Esophagus muscularis mucosa (tissue), 4 donors: Measurements from ENCODE around the gene SCIMP.

Experiments used
- CTCF ChIP-seq, 3 experiments: fragments of 200-600 bp in 2 of 3; fragments of 450-650 bp in 1 of 3; sonication (generic) in 2 of 3; IDR thresholded peaks; one replicate each; pipeline ENCODE4 v1.5.1; 2017 to 2019; ENCODE audit warnings: antibody characterized with exemption in 3 of 3, mild to moderate bottlenecking in 2 of 3, moderate library complexity in 1 of 3
- EP300 ChIP-seq: sonication (generic); formaldehyde crosslinking; IDR thresholded peaks from one replicate; pipeline ENCODE4 v1.6.1; 2017; ENCODE audit warnings: antibody characterized with exemption
- POLR2A ChIP-seq: fragments of 450-650 bp; IDR thresholded peaks from one replicate; pipeline ENCODE4 v1.6.1; 2017; ENCODE audit warnings: antibody characterized with exemption, moderate library complexity, mild to moderate bottlenecking, low read depth
- POLR2AphosphoS5 ChIP-seq, 2 donors: sonication (generic); formaldehyde crosslinking; IDR thresholded peaks; one replicate each; pipeline ENCODE4 v1.6.1; 2017; ENCODE audit warnings: antibody characterized with exemption in 2 of 2

GRCh38 chr17:5269241-5269960 is 34.7 kb upstream of the SCIMP start:
- TF ChIP-seq POLR2A, result no peak
- no peak for TF ChIP-seq POLR2AphosphoS5 (IDR thresholded peaks at IDR 0.05)
- no peak for TF ChIP-seq EP300
- no peak for TF ChIP-seq CTCF (IDR thresholded peaks at IDR 0.05)
